Upper lobe of left lung (tissue), 6 donors: ENCODE data around the gene FLT4. TPM values are rescaled to one million over a fixed set of nuclear protein-coding genes. Genes with fewer than 3 reads are reported as not detected.
A peak's percentile ranks its signal among the peaks of the same experiment; 100 is the strongest.

Experiments used
- ATAC-seq, 2 donors: fragments of 200-7000 bp; cut with Tn5 transposase; one replicate each; pipeline ENCODE4 v1.9.1; 2022; ENCODE audit warnings: mild to moderate bottlenecking in 2 of 2, moderate library complexity in 2 of 2; ENCODE audit not compliant: low FRiP score in 2 of 2
- DNase-seq, 2 donors: peaks; one replicate each; pipeline ENCODE4 v3.0.0-alpha.2; 2019 to 2020
- H3K27ac ChIP-seq, 4 donors: fragments of 200-600 bp; sonication (generic); one replicate each; pipeline ENCODE4 v1.5.1; 2016 to 2019
- H3K27me3 ChIP-seq, 4 donors: fragments of 200-600 bp; sonication (generic); one replicate each; pipeline ENCODE4 v1.5.1; 2017 to 2019
- H3K36me3 ChIP-seq, 4 donors: fragments of 200-600 bp; sonication (generic); one replicate each; pipeline ENCODE4 v1.5.1; 2016 to 2019
- H3K4me1 ChIP-seq, 4 donors: fragments of 200-600 bp; sonication (generic); one replicate each; pipeline ENCODE4 v1.5.1; 2018 to 2019
- H3K4me3 ChIP-seq, 4 donors: fragments of 200-600 bp; sonication (generic); one replicate each; pipeline ENCODE4 v1.5.1; 2017 to 2019; ENCODE audit warnings: mild to moderate bottlenecking in 2 of 4, moderate library complexity in 1 of 4
- H3K9me3 ChIP-seq, 4 donors: fragments of 200-600 bp; sonication (generic); one replicate each; pipeline ENCODE4 v1.5.1; 2018 to 2019
- CTCF ChIP-seq, 6 experiments: fragments of 450-650 bp in 4 of 6; fragments of 200-600 bp in 2 of 6; sonication (generic) in 2 of 6; IDR thresholded peaks; one replicate each; pipeline ENCODE4 v1.5.1; 2016 to 2019; ENCODE audit warnings: antibody characterized with exemption in 6 of 6
- EP300 ChIP-seq, 4 donors: sonication (generic); formaldehyde crosslinking; IDR thresholded peaks; one replicate each; pipeline ENCODE4 v1.5.1; 2017; ENCODE audit warnings: antibody characterized with exemption in 4 of 4, control low read depth in 2 of 4
- POLR2A ChIP-seq, 4 donors: fragments of 450-650 bp; IDR thresholded peaks; one replicate each; pipeline ENCODE4 v1.5.1; 2016 to 2017; ENCODE audit warnings: antibody characterized with exemption in 4 of 4, mild to moderate bottlenecking in 2 of 4
- POLR2AphosphoS5 ChIP-seq, 2 donors: sonication (generic); formaldehyde crosslinking; IDR thresholded peaks; one replicate each; pipeline ENCODE4 v1.5.1; 2017; ENCODE audit warnings: antibody characterized with exemption in 2 of 2
- WGBS, 2 donors: methylation state at CpG; one replicate each; pipeline ENCODE4 v1.1.5; 2017 to 2018; 5-methylcytosine and 5-hydroxymethylcytosine counted together
- total RNA-seq, 6 donors: library from RNA; depleted of rRNA in 4 of 6; stranded (reverse); fragments of >200 nt in 4 of 6; gene quantifications; one replicate each; pipeline versions ENCODE4 v1.1.0 to v1.2.1, GENCODE V29; 2016 to 2021
- donor health status: DM: no; HTN: no; CAD: no; lungs with moderate emphysema.
- donor health status: DM: no; HTN: yes; CAD: no; lungs with severe emphysema.

Gene FLT4
- total RNA-seq, 6 donors from 2014 or later, result 11.7 to 34.0 (median 21.2) TPM

GRCh38 chr5:180643191-180643851, 6.1 kb downstream of the FLT4 start:
- DNase-seq, result peak in 1 of 2 donors; percentile 33
- H3K27ac ChIP-seq, result no peak overlapping the region
- TF ChIP-seq CTCF (IDR thresholded peaks at IDR 0.05), result no peak
- TF ChIP-seq POLR2A (IDR thresholded peaks at IDR 0.05), result no peak
- no peak for TF ChIP-seq EP300 (IDR thresholded peaks at IDR 0.05)
- TF ChIP-seq POLR2AphosphoS5 (IDR thresholded peaks at IDR 0.05), result no peak

GRCh38 chr5:180642779-180643178, 6.6 kb downstream of the FLT4 start:
- ATAC-seq (no peak), DNase-seq (no peak)
- no peaks in the 10 kb centered on the region for H3K27me3 ChIP-seq
- H3K4me1 ChIP-seq, result peaks cover 7 to 18% (median 17%) of the 10 kb centered on the region in 4 donors
- H3K9me3 ChIP-seq, result no peaks in the 10 kb centered on the region
- 79 to 88% methylated on average over 9 of the region's 9 CpGs for WGBS, 2 donors
- H3K4me3 ChIP-seq, result no peak overlapping the region
- no peaks in the 10 kb centered on the region for H3K36me3 ChIP-seq
- no peak overlapping the region for H3K27ac ChIP-seq
- TF ChIP-seq POLR2A (IDR thresholded peaks at IDR 0.05) (no peak), CTCF (IDR thresholded peaks at IDR 0.05) (no peak), POLR2AphosphoS5 (IDR thresholded peaks at IDR 0.05) (no peak), EP300 (IDR thresholded peaks at IDR 0.05) (no peak)

More at GRCh38 chr5:180643191-180643851, 6.1 kb downstream of the FLT4 start:
- 73 to 80% methylated on average over 14 to 17 of the region's 17 CpGs for WGBS, 2 donors
- Histone ChIP-seq H3K4me1 (peaks cover 7 to 24% (median 17%) of the 10 kb centered on the region in 4 donors), H3K36me3 (no peaks in the 10 kb centered on the region), H3K9me3 (no peaks in the 10 kb centered on the region), H3K27me3 (peaks cover 0 to 3% (median under 1%) of the 10 kb centered on the region in 4 donors), H3K4me3 (no peak overlapping the region)
- ATAC-seq, result no peak

GRCh38 chr5:180642181-180642775, 7.1 kb downstream of the FLT4 start:
- no peaks in the 10 kb centered on the region for H3K9me3 ChIP-seq
- WGBS, 2 donors, result 89 to 92% methylated on average over 10 to 16 of the region's 16 CpGs

GRCh38 chr5:180641566-180641900, 7.9 kb downstream of the FLT4 start:
- Histone ChIP-seq H3K36me3 (no peaks in the 10 kb centered on the region), H3K27ac (no peak overlapping the region), H3K9me3 (no peaks in the 10 kb centered on the region), H3K4me3 (no peak overlapping the region), H3K27me3 (no peaks in the 10 kb centered on the region), H3K4me1 (peaks cover 7 to 19% (median 15%) of the 10 kb centered on the region in 4 donors)
- 95% methylated on average over 6 of the region's 6 CpGs; no CpG with 5 or more reads in 1 of the 2 donors for WGBS, 2 donors
- TF ChIP-seq POLR2AphosphoS5 (IDR thresholded peaks at IDR 0.05) (no peak), POLR2A (IDR thresholded peaks at IDR 0.05) (no peak), CTCF (IDR thresholded peaks at IDR 0.05) (no peak), EP300 (IDR thresholded peaks at IDR 0.05) (no peak)
- ATAC-seq (no peak), DNase-seq (peak in 1 of 2 donors; percentile 39)

More at GRCh38 chr5:180642181-180642775, 7.1 kb downstream of the FLT4 start:
- no peak overlapping the region for H3K27ac ChIP-seq
- H3K36me3 ChIP-seq, result no peaks in the 10 kb centered on the region
- H3K4me3 ChIP-seq, result no peak overlapping the region
- ATAC-seq (no peak), DNase-seq (peak in 1 of 2 donors; percentile 62)
- H3K4me1 ChIP-seq, result peaks cover 7 to 17% (median 17%) of the 10 kb centered on the region in 4 donors
- no peak for TF ChIP-seq POLR2AphosphoS5 (IDR thresholded peaks at IDR 0.05)
- no peak for TF ChIP-seq EP300 (IDR thresholded peaks at IDR 0.05)
- TF ChIP-seq CTCF (IDR thresholded peaks at IDR 0.05), result no peak
- TF ChIP-seq POLR2A (IDR thresholded peaks at IDR 0.05), result no peak
- H3K27me3 ChIP-seq, result no peaks in the 10 kb centered on the region
